Ramos (cell line): Measurements from ENCODE around the gene PSMD11.
"Not testable (repeated sequence)": the region's sequence is repeated elsewhere in the genome, so short reads cannot be mapped to it uniquely, and the experiment has no call there.

Source experiments
- in situ Hi-C: fragments of 300-500 bp; cut with MboI; formaldehyde crosslinking; loops from one replicate; pipeline ENCODE4 v1.14.3; 2022; ENCODE audit warnings: low sequenced_read_pairs; ENCODE audit not compliant: unreplicated experiment

Gene PSMD11

DNA sequence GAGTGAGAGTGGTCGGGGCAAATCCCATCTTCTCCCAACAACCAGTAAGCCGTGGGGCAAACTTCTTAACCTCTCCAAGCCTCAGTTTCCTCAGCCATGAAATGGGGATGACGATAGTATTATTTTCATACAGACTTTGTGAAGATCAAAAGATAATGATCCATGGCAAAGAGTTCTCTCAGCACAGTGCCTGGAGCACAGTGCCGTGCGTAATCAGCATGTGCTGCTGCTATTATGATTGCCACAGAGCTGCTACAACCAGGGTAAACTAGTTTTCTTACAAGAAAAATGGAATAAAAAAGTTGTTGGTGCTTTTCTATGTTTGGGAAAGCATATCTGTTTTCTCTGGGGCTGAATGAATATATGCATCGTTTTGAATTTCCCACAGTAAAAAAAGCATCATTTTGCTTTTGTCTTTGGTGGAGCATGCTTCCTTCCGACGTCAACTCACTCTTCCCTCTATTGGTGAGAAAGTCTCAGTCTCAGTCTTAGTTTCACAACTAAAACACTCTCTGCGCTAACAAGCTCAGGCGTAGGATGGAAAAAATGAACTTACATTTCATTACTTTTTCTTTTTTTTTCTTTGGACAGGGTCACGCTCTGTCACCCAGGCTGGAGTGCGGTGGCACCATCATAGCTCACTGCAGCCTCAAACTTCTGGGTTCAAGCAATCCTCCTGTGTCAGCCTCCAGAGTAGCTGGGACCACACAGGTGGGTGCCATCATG lies 79.7 kb downstream of the PSMD11 start:
- in situ Hi-C loops: no loop called here

GRCh38 chr17:32524553-32524880 lies 80.2 kb downstream of the PSMD11 start:
- in situ Hi-C loops: not testable (repeated sequence)

DNA sequence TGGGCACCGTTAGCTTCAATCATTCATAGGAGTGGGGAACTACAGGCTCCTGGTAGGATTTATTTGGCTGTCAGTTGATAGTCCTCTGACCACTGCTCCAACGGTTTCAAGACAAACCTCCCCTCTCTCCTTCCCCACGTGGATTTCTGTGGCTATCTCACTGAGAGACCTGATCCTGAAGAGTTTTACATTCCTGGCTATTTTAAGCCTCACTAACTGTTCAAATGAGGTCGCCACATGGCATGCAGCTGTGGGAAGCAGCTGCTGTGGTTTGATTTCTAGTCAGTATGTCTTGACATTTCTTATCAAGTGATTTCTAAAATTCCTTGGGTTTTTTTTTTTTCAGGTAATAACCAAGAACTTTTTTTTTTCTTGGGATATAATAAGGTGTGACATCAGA lies 80.8 kb downstream of the PSMD11 start:
- in situ Hi-C loops: no loop called here

DNA sequence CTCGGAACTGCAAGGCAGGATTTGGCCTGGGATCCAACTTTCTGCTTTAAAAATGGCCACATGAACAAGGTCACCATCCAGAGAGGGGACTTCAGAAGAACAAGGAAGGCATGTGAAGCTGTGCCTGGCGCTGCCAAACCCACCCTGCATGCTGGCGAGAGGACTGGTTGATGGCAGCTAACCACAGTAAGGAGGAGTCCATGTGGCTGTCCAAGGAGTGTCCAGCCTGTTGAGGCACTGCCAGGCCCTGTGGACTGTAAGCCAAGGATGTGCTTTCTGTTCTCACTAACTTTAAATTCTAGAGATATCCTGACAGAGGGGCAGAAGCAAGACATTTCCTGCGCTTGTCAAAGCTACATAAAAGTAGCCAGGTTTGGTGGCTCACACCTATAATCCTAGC lies 82.8 kb downstream of the PSMD11 start:
- in situ Hi-C loops: no loop called here

DNA sequence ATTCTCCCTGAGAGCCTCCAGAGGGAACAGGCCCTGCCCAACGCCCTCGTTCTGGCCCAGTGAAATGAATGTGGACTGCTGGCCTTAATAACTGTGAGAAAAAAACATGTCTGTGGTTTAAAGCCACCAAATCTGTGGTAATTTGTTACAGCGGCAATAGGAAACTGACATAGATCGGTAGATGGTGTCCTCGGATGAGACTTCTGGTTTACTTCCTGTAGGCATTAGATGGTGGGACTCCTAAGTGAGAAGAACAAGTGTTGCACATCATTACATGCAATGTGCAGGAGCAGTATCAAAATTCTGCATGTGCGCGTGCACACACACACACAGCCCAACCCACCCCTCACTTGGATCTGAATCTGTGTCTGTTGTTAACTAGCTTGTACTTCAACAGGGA lies 84.5 kb downstream of the PSMD11 start:
- in situ Hi-C loops: no loop called here

GRCh38 chr17:32529604-32530003 lies 85.3 kb downstream of the PSMD11 start:
- in situ Hi-C loops: no loop called here
